Activated CD4-positive, alpha-beta T cell treated with anti-CD3 and anti-CD28 coated beads for 36 hours (primary cell): ENCODE data around the gene SNX11. TPM values are rescaled to one million over a fixed set of nuclear protein-coding genes. Genes with fewer than 3 reads are reported as not detected.
"Not testable (repeated sequence)": the region's sequence is repeated elsewhere in the genome, so short reads cannot be mapped to it uniquely, and the experiment has no call there.

Experiments
- ATAC-seq: fragments of 200-7000 bp; cut with Tn5 transposase; one replicate; pipeline ENCODE4 v1.10.0; 2021; ENCODE audit warnings: mild to moderate bottlenecking, moderate library complexity
- CTCF ChIA-PET: fragments of 350-600 bp; sonication (Branson Sonifier 250); formaldehyde crosslinking; loops from one replicate; lab custom pipeline; 2021; ENCODE audit warnings: antibody characterized with exemption; lab: Charles Lee
- POLR2A ChIA-PET: fragments of 350-600 bp; sonication (Branson Sonifier 250); formaldehyde crosslinking; loops from one replicate; lab custom pipeline; 2021; ENCODE audit warnings: antibody characterized with exemption, inconsistent platforms; lab: Charles Lee
- DNase-seq: peaks from one replicate; pipeline ENCODE4 v3.0.0-alpha.2; 2020
- H3K27ac Mint-ChIP-seq: one replicate; pipeline ENCODE4 v1.8.0; 2021; ENCODE audit warnings: mixed read lengths
- H3K27me3 Mint-ChIP-seq: one replicate; pipeline ENCODE4 v1.8.0; 2021; ENCODE audit warnings: mixed read lengths
- H3K36me3 Mint-ChIP-seq: one replicate; pipeline ENCODE4 v1.8.0; 2021; ENCODE audit warnings: low read depth, mixed read lengths
- H3K4me1 Mint-ChIP-seq: one replicate; pipeline ENCODE4 v1.8.0; 2021; ENCODE audit warnings: mixed read lengths
- H3K4me3 Mint-ChIP-seq: one replicate; pipeline ENCODE4 v1.8.0; 2021; ENCODE audit warnings: mild to moderate bottlenecking, moderate library complexity, mixed read lengths
- H3K9me3 Mint-ChIP-seq: one replicate; pipeline ENCODE4 v1.8.0; 2021; ENCODE audit warnings: low read depth, mixed read lengths
- intact Hi-C, 2 experiments: fragments of 100-400 bp; cut with DNase I in 1 of 2; cut with micrococcal nuclease in 1 of 2; formaldehyde crosslinking; loops; one replicate each; pipeline versions ENCODE4 v1.14.2 to v1.15.1; 2022 to 2024; cut with DNase I, micrococcal nuclease
- total RNA-seq, 2 experiments: library from RNA; stranded (reverse); gene quantifications; one replicate each; pipeline ENCODE4 v1.2.3, GENCODE V29; 2021

SNX11 gene
- total RNA-seq = 10 to 100 TPM; 18.0 to 21.4 TPM

- H3K27me3 Mint-ChIP-seq = no peaks in the 10 kb centered on the region
- H3K4me1 Mint-ChIP-seq = peaks cover 61% of the 10 kb centered on the region
- peak within 1 kb of the TSS; percentile 98 for H3K27ac Mint-ChIP-seq
- ATAC-seq (peak; percentile 87), DNase-seq (peak; percentile 97)
- intact Hi-C loops = loop anchor here (1.0 to 10.0 kb wide), 9 partner anchors 59 to 801 kb away; partner anchors contain the start of genes NFE2L1 (in 2 of the 2), CALCOCO2 (in 1 of the 2), KPNB1 (in 1 of the 2) and SCRN2 (in 1 of the 2)
- POLR2A ChIA-PET = interaction anchor here (0.6 to 1.4 kb wide), 3 partner anchors 10 to 777 kb away, joined by 3 to 8 read pairs (median 3); no protein-coding TSS in a partner anchor
- CTCF ChIA-PET = interaction anchor here (0.6 to 2.4 kb wide), 14 partner anchors 8 to 497 kb away, joined by 3 to 12 read pairs (median 4); partner anchors contain the start of genes HOXB6 and NFE2L1
- peaks cover 4% of the 10 kb centered on the region for H3K9me3 Mint-ChIP-seq
- peak within 1 kb of the TSS; percentile 97 for H3K4me3 Mint-ChIP-seq
- peaks cover 11% of the 10 kb centered on the region for H3K36me3 Mint-ChIP-seq
Observed at GRCh38 chr17:48107137-48108055, at the start of gene SNX11. Gene SNX11 (plus strand): TSS chr17:48107766. CDS start chr17:48112044, 4,278 bp downstream.

- H3K36me3 Mint-ChIP-seq = peaks cover 69% of the 10 kb centered on the region
- ChIA-PET CTCF (interaction anchor here (0.9 to 5.1 kb wide), 7 partner anchors 9 to 80 kb away, joined by 3 to 21 read pairs (median 7); no protein-coding TSS in a partner anchor), POLR2A (interaction anchor here (0.6 to 2.4 kb wide), 2 partner anchors 10 to 37 kb away, joined by 3 to 11 read pairs; partner anchors contain the start of gene NFE2L1)
- no peak for DNase-seq
- no peaks in the 10 kb centered on the region for H3K9me3 Mint-ChIP-seq
- intact Hi-C loops = no loop called here
- peak overlapping the region; percentile 68 for H3K27ac Mint-ChIP-seq
- H3K4me3 Mint-ChIP-seq = no peak overlapping the region
- no peak for ATAC-seq
- H3K27me3 Mint-ChIP-seq = no peaks in the 10 kb centered on the region
- H3K4me1 Mint-ChIP-seq = peaks cover 25% of the 10 kb centered on the region
Observed at GRCh38 chr17:48058393-48059124, 49.0 kb upstream of the SNX11 start.

- DNase-seq (no peak), ATAC-seq (no peak)
- Mint-ChIP-seq H3K27me3 (no peaks in the 10 kb centered on the region), H3K4me1 (peaks cover 20% of the 10 kb centered on the region), H3K9me3 (no peaks in the 10 kb centered on the region), H3K27ac (peak overlapping the region; percentile 68), H3K4me3 (no peak overlapping the region), H3K36me3 (peaks cover 71% of the 10 kb centered on the region)
- ChIA-PET CTCF (interaction anchor here (1.9 to 5.1 kb wide), 4 partner anchors 10 to 33 kb away, joined by 5 to 21 read pairs (median 13); no protein-coding TSS in a partner anchor), POLR2A (interaction anchor here (2.4 kb wide), 1 partner anchor 10 kb away, joined by 11 read pairs; the partner anchor contains the start of gene NFE2L1)
- intact Hi-C loops = no loop called here
Observed at GRCh38 chr17:48059125-48059668, 48.4 kb upstream of the SNX11 start.

- intact Hi-C loops = no loop called here
- H3K27ac Mint-ChIP-seq = peak overlapping the region; percentile 49
- H3K4me1 Mint-ChIP-seq = peaks cover 18% of the 10 kb centered on the region
- no peak for DNase-seq
- no peak for ATAC-seq
- peaks cover 77% of the 10 kb centered on the region for H3K36me3 Mint-ChIP-seq
- no peaks in the 10 kb centered on the region for H3K27me3 Mint-ChIP-seq
- H3K9me3 Mint-ChIP-seq = no peaks in the 10 kb centered on the region
- H3K4me3 Mint-ChIP-seq = no peak overlapping the region
- CTCF ChIA-PET = interaction anchor here (1.0 to 2.3 kb wide), 4 partner anchors 8 to 19 kb away, joined by 3 to 10 read pairs (median 4); no protein-coding TSS in a partner anchor
- POLR2A ChIA-PET = interaction anchor here (1.1 kb wide), 1 partner anchor 12 kb away, joined by 4 read pairs; the partner anchor contains the start of gene NFE2L1
Observed at GRCh38 chr17:48060249-48060648, 47.3 kb upstream of the SNX11 start.

GRCh38 chr17:48062273-48062672 is 45.3 kb upstream of the SNX11 start:
- H3K36me3 Mint-ChIP-seq = peaks cover 68% of the 10 kb centered on the region
- no peaks in the 10 kb centered on the region for H3K9me3 Mint-ChIP-seq
- CTCF ChIA-PET = interaction anchor here (1.0 to 2.0 kb wide), 3 partner anchors 18 to 37 kb away, joined by 3 to 5 read pairs (median 4); no protein-coding TSS in a partner anchor
- intact Hi-C loops = no loop called here
- no peaks in the 10 kb centered on the region for H3K27me3 Mint-ChIP-seq
- ATAC-seq = no peak
- no peak overlapping the region for H3K4me3 Mint-ChIP-seq
- no peak for DNase-seq
- H3K4me1 Mint-ChIP-seq = peaks cover 2% of the 10 kb centered on the region
- peak overlapping the region; percentile 42 for H3K27ac Mint-ChIP-seq
- POLR2A ChIA-PET = no interaction called here

- intact Hi-C loops = no loop called here
- Mint-ChIP-seq H3K36me3 (peaks cover 52% of the 10 kb centered on the region), H3K4me3 (no peak overlapping the region), H3K4me1 (peaks cover 2% of the 10 kb centered on the region), H3K27ac (peak overlapping the region; percentile 34), H3K9me3 (no peaks in the 10 kb centered on the region), H3K27me3 (no peaks in the 10 kb centered on the region)
- DNase-seq (no peak), ATAC-seq (no peak)
- POLR2A ChIA-PET = no interaction called here
- CTCF ChIA-PET = interaction anchor here (0.5 to 1.6 kb wide), 5 partner anchors 17 to 47 kb away, joined by 3 to 9 read pairs (median 3); no protein-coding TSS in a partner anchor
Observed at GRCh38 chr17:48064638-48065037, 42.9 kb upstream of the SNX11 start.

GRCh38 chr17:48066192-48066591 is 41.4 kb upstream of the SNX11 start:
- H3K4me3 Mint-ChIP-seq = no peak overlapping the region
- ChIA-PET CTCF (interaction anchor here (1.0 to 4.4 kb wide), 5 partner anchors 13 to 67 kb away, joined by 3 to 33 read pairs (median 5); no protein-coding TSS in a partner anchor), POLR2A (interaction anchor here (0.6 kb wide), 1 partner anchor 51 kb away, joined by 3 read pairs; no protein-coding TSS in a partner anchor)
- peaks cover 44% of the 10 kb centered on the region for H3K36me3 Mint-ChIP-seq
- H3K4me1 Mint-ChIP-seq = peaks cover 2% of the 10 kb centered on the region
- ATAC-seq (no peak), DNase-seq (no peak)
- no peaks in the 10 kb centered on the region for H3K27me3 Mint-ChIP-seq
- intact Hi-C loops = no loop called here
- H3K9me3 Mint-ChIP-seq = no peaks in the 10 kb centered on the region
- no peak overlapping the region for H3K27ac Mint-ChIP-seq

GRCh38 chr17:48066656-48067055 is 40.9 kb upstream of the SNX11 start:
- peak overlapping the region; percentile 38 for H3K27ac Mint-ChIP-seq
- no peaks in the 10 kb centered on the region for H3K9me3 Mint-ChIP-seq
- intact Hi-C loops = no loop called here
- no peak for DNase-seq
- ChIA-PET POLR2A (interaction anchor here (0.6 kb wide), 1 partner anchor 51 kb away, joined by 3 read pairs; no protein-coding TSS in a partner anchor), CTCF (interaction anchor here (1.0 to 4.4 kb wide), 6 partner anchors 8 to 67 kb away, joined by 3 to 33 read pairs (median 5); no protein-coding TSS in a partner anchor)
- ATAC-seq = no peak
- peaks cover 44% of the 10 kb centered on the region for H3K36me3 Mint-ChIP-seq
- no peak overlapping the region for H3K4me3 Mint-ChIP-seq
- H3K27me3 Mint-ChIP-seq = no peaks in the 10 kb centered on the region
- peaks cover 2% of the 10 kb centered on the region for H3K4me1 Mint-ChIP-seq

GRCh38 chr17:48067245-48067644 is 40.3 kb upstream of the SNX11 start:
- Mint-ChIP-seq H3K4me3 (no peak overlapping the region), H3K27me3 (no peaks in the 10 kb centered on the region), H3K4me1 (peaks cover 2% of the 10 kb centered on the region), H3K27ac (no peak overlapping the region), H3K36me3 (peaks cover 44% of the 10 kb centered on the region), H3K9me3 (no peaks in the 10 kb centered on the region)
- DNase-seq (no peak), ATAC-seq (no peak)
- POLR2A ChIA-PET = no interaction called here
- CTCF ChIA-PET = interaction anchor here (0.7 to 4.4 kb wide), 9 partner anchors 9 to 119 kb away, joined by 3 to 33 read pairs (median 6); no protein-coding TSS in a partner anchor
- intact Hi-C loops = no loop called here

GRCh38 chr17:48067808-48068207 is 39.8 kb upstream of the SNX11 start:
- peaks cover 40% of the 10 kb centered on the region for H3K36me3 Mint-ChIP-seq

More at GRCh38 chr17:48067808-48068207, 39.8 kb upstream of the SNX11 start:
- CTCF ChIA-PET = interaction anchor here (0.7 to 4.4 kb wide), 20 partner anchors 9 to 175 kb away, joined by 3 to 33 read pairs (median 4); no protein-coding TSS in a partner anchor
- H3K27me3 Mint-ChIP-seq, ATAC-seq, H3K4me3 Mint-ChIP-seq, H3K9me3 Mint-ChIP-seq, H3K27ac Mint-ChIP-seq, DNase-seq, H3K4me1 Mint-ChIP-seq, POLR2A ChIA-PET, intact Hi-C loops: not testable (repeated sequence)
